ENCODE measurements around the gene CNTRL.

GRCh38 chr9:121140162-121140561 is 65.4 kb downstream of the CNTRL start:
- TF ChIP-seq YY1 (IDR thresholded peaks at IDR 0.05; ENCODE audit: insufficient read depth, insufficient read length), result no peak
- TF ChIP-seq ZNF274 (IDR thresholded peaks at IDR 0.05; ENCODE audit: low read depth, low read length), result no peak
- no peak for TF ChIP-seq SUZ12 (IDR thresholded peaks at IDR 0.05; ENCODE audit: extremely low read depth, insufficient read depth, insufficient read length)
